Skin epidermis (tissue), 12 donors: ENCODE measurements around the gene NRAS.
"Not testable (repeated sequence)": the region's sequence is repeated elsewhere in the genome, so short reads cannot be mapped to it uniquely, and the experiment has no call there.

ENCODE experiments used
- H3K27ac ChIP-seq, 21 experiments: fragments of 200-600 bp; sonication (generic) in 11 of 21; one replicate each; pipeline ENCODE4 v1.5.0; 2020; ENCODE audit warnings: mild to moderate bottlenecking in 3 of 21, inconsistent platforms in 2 of 21, moderate library complexity in 2 of 21
- H3K4me3 ChIP-seq, 7 experiments: fragments of 200-600 bp; sonication (generic) in 2 of 7; one replicate each; pipeline ENCODE4 v1.5.0; 2020; ENCODE audit warnings: inconsistent platforms in 2 of 7, mild to moderate bottlenecking in 2 of 7, moderate library complexity in 1 of 7

Gene NRAS

DNA sequence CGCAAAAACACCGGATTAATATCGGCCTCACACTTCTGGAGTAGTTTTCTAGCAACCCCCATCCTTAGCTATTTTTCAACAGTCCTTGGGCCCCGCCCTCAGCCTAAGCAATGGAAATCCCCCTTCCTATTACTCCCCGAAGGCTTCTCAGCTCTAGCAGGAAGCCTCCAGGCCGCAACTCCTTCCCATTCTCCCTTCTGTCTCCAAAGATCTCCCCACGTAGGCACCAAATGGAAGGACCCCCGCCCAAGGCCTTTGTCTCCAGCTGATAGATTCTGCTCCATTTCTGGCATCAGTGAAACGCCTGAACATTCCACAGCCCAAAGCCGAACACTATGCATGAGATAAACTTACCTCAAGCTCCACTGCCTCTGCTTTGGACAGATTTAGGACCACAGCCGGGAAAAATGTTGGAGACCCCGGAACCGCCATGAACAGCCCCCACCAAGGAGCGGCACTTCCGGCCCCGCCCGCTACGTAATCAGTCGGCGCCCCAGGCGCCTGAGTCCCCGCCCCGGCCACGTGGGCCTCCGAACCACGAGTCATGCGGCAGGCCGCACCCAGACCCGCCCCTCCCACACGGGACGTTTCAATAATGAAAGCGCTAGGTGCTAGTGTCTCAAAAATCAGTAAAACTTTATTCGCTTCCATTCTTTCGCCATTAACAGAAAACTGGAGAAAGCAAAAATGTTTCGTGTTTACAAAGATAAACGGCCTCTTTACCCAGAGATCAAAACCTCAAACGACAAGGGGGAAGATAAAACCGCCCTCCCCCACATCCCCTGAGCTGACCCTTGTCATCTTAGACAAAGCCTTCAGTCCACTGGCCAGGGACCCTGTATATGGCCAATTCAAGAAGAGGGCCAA, at the start of gene NRAS:
TSS of gene NRAS (minus strand) at position 468 of the 867 bp plus-strand sequence. CDS start 611 bp downstream, outside the sequence.
- Histone ChIP-seq H3K4me3 (peak within 1 kb of the TSS; percentile 52 to 93 (median 74)), H3K27ac (peak within 1 kb of the TSS; percentile 85 to 99 (median 96))

DNA sequence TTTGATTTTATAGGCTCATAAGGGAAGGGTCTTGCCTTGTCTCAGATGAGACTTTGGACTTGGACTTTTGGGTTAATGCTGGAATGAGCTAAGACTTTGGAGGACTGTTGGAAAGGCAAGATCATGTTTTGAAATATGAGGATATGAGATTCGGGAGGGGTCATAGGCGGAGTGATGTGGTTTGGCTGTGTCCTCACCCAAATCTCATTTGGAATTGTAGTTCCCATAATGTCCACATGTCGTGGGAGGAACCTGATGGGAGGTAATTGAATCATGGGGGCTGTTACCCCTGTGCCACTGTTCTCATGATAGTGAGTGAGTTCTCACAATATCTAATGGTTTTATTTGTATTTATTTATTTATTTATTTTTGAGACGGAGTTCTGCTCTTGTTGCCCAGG, 48.1 kb upstream of the NRAS start:
- no peak overlapping the region for H3K27ac ChIP-seq
- H3K4me3 ChIP-seq = no peak overlapping the region

DNA sequence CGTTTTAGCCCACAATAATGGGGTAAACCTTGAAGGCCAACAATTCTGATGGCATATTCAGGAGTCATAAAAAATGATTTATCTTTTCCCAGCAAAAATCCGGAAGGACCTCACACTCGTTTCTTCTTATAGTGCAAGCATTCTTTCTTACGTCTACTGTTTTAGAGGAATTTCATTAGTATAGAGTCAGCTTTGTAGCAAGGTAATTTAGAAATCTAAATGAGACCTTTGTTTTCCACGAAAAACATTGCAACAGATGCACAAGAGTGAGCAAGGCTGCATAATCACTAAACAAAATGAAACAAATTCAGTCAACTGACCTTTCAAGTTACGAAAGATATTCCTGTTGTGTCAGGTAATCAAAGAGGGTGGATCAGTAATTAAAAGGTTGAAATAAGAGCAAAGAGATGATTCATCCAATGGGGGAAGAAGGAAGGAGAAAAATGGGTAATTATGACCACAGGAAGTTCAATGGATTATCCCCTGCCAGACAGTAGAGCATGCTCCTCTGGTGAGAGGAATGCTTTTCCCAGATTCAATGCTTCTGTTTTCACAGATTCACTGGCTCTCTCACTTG, 41.8 kb upstream of the NRAS start:
- peak overlapping the region; percentile 76 to 96 (median 89) for H3K4me3 ChIP-seq

DNA sequence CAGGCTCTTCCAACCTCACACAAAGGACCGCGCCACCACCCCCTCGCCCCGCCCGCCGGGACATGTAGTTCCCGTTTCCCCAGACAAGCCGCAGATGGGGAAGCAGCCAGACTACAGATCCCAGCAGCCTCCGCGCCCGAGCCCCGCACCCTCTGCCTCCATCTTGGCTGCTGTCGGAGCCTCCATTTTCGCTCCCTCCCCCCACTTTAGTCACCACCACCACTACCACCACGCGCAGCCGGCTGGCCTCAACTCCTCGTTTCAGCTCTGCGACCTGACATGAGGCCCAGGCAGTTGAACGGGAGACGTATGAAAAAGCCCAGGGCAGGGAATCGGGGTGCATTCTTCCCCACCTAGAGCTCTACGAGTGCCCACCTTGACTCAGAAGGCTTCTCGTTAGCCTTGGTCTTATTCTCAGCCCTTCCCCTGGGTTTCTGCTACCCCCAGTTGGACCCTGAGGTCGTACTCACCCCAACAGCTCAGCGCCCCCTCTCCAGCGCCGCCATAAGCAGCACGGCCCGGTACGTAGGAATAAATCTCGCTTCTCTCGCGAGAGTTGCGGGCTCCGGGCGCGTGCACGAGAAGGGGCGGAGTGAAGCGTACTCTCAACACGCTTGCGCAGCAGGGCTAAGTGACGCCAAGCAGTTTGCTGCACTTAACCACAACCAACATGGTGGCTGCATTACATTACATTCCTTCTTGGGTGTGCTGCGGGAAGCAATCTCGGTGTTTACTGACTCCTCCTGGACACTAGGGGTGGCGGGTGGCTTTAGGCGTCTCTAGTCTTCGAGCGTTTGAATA, 41.1 kb upstream of the NRAS start, which contains the start of gene CSDE1:
TSS of gene CSDE1 (minus strand) at position 530 of the 801 bp plus-strand sequence. CDS start 18,094 bp downstream, outside the sequence.
- H3K4me3 ChIP-seq = peak within 1 kb of the TSS; percentile 76 to 96 (median 89)
- H3K27ac ChIP-seq = peak within 1 kb of the TSS; percentile 96 to 100 (median 99)

More for the DNA sequence above, 41.8 kb upstream of the NRAS start:
- H3K27ac ChIP-seq = peak overlapping the region in 20 of 21 experiments; percentile 96 to 100 (median 99)

DNA sequence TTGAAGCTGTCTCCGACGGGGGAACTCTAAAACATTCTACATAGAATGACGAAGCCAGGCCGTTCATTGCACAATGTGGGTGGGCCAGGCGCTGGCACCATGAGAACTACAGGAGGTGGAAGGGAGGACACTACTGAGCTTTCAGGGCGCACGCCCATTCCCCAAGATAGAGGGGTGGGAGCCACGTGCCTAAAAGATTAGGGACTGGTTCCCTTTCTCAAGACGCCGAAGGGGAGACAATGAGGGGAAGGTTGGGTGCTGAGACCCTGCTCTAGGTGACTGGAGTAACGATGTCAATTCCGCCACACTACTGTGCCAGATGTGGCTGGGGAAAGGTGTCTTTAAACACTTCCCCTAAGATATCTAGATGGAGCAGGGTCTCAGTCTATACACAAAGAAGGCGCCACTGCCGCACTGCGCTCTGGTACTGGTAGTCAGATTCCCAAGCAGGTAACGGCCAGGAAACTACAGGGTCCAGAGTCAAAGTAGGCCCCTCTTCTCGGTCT, 40.4 kb upstream of the NRAS start:
- Histone ChIP-seq H3K4me3 (peak overlapping the region; percentile 76 to 96 (median 89)), H3K27ac (peak overlapping the region in 20 of 21 experiments; percentile 96 to 100 (median 99))

DNA sequence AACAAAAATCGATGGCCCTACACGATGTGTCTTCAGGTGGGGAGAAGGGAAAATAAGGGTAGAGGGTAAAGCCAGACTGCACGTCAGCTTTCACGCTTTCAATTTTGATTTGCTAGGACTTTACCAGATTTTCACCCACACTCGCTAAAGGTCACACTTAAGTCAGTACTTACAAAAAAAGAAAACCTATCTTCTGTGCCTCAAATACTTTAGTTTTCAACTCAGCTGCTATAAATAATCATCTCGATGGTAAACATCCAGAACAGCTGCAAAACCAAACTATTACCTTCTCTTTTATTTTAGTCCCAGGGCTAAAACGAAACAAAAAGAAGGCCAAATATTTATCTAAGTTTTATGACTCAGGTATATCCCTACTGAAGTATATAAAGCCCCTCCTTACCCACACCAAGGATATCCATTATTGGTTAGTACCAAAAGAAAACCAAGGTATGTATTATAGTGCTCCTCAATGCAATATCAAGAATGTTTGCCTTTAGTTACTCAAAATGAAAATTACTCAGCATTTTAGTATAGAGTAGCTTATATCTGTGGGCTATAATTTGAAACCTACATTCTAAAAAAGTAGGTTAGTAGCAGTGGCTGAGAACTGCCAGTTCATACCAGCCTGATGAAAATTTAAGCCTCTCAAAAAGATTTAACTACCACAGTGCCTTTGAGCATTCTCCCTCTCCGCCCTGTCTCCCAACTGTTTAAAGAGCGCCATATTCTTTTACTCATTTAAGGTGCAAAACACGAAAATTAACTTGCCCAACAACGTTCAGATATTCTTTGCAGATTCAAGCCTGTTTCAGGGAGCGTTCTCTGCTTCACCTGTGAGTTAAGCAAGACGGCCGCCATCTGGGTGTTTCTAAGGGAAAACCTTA, 39.7 kb upstream of the NRAS start:
- Histone ChIP-seq H3K27ac (peak overlapping the region in 19 of 21 experiments; percentile 96 to 100 (median 99)), H3K4me3 (peak overlapping the region; percentile 76 to 96 (median 89))

DNA sequence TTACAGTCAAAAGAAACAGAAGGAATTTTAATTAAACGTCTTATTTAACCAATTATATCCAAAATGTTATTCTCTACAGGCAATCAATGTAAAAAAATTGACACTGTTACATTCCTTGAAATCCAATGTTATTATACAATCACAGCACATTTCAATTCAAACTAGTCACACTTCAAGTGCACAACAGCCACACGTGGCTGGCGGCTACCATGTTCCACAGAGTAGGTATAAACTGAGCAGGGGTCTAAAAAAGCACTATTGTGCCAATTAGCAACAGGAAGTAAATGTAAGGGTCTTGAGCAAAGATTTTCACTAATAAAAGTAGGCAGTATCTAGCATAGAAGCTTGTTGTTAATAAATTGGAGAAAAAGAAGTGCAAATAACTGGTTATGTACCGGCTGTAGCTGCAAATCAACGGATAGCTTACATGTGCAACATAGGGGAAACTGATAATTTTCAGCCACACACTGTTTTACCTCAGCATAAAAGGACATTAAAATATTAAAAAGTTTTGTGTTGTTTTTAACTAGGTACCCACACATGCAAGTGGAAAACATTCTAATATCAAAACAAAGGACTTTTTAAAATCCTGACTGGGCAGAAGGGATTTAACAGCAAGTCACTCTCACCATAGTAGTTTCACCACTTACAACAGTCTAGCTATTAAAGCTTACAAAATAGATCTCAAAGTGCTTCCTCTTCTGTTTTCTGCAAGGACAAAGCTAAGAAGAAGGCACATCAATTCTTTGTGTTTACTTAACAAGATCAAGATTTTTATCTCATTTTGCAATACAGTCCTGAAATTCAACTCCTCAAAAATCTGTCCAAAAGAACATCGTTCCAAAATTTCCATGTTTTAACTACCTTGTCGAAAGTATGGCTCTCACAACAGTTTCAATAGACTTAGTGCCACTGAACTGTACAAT, 38.7 kb upstream of the NRAS start:
- H3K4me3 ChIP-seq = peak overlapping the region in 4 of 7 experiments; percentile 76 to 96 (median 89)
- peak overlapping the region in 5 of 21 experiments; percentile 19 to 100 (median 98) for H3K27ac ChIP-seq

DNA sequence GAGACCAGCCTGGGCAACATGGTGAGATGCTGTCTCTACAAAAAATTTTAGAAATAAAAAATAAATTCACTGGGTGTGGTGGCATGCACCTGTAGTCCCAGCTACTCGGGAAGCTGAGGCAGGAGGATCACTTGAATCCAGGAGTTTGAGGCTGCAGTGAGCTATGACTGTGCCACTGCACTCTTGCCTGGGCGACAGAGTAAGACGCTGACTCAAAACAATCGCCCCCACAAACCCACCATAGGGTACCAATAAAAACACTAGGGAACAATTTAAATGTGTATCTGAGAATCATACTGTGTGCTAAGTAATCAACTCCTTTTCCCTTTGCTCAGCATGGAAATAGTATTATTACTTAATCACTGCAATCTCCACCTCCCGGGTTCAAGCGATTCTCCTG, 37.1 kb upstream of the NRAS start:
- H3K4me3 ChIP-seq, H3K27ac ChIP-seq: not testable (repeated sequence)

DNA sequence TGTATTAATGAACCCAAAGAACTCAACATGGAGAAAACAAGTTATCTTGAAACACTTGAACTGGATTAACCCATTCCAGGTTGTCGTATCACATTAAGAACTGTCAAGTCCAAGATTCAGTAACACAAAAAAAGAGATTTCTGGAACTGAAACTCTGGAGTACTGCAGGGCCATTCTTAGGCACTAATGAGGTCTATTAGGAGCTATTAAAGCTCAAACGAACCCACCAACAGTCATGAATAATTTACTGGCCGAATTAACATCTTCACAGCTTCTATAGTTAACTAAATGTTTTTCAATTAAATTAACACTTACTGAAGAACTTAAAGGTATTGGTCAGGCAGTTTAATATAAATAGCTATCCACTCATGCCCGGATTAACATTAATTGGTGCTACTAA, 36.6 kb upstream of the NRAS start:
- Histone ChIP-seq H3K27ac (no peak overlapping the region), H3K4me3 (no peak overlapping the region)

DNA sequence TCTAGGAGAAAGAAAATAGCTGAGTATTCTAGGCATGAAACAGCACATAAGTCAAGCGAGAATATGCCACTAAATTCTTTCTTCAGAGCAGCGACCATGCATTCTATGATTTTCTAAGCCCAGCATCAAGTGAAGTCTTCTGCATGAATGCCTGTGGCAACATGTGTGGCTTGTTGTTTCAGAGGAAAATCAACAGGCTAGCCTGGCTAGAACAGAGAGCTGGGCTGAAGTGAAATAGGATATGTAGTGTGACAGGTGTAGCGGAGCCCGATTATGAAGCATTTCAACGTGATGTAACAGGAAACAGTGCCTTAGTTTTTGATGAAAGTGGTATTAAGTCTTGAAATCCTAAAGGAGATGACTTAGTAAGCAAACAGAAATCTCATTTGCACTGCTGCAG, 34.2 kb upstream of the NRAS start:
- Histone ChIP-seq H3K4me3 (no peak overlapping the region), H3K27ac (no peak overlapping the region)

DNA sequence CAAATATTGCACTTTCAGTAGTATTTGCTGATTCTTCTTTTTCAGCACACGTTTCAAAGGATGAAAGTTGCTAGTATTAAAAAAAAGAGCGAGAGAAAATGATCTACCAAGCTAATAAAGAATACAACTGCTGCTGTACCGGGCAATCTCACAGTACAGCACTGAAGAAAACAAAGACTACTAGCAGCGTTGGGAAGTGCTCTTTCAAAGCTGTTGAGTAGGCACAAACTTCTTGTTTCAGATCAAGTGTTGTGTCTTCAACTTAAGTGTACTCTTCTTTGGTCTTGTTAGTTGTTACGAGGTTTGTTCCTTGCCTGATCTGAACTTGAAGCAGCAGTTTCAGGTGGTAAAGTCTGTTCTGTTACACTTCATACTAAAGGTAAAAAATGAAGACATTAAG, 33.3 kb upstream of the NRAS start:
- Histone ChIP-seq H3K4me3 (no peak overlapping the region), H3K27ac (no peak overlapping the region)

DNA sequence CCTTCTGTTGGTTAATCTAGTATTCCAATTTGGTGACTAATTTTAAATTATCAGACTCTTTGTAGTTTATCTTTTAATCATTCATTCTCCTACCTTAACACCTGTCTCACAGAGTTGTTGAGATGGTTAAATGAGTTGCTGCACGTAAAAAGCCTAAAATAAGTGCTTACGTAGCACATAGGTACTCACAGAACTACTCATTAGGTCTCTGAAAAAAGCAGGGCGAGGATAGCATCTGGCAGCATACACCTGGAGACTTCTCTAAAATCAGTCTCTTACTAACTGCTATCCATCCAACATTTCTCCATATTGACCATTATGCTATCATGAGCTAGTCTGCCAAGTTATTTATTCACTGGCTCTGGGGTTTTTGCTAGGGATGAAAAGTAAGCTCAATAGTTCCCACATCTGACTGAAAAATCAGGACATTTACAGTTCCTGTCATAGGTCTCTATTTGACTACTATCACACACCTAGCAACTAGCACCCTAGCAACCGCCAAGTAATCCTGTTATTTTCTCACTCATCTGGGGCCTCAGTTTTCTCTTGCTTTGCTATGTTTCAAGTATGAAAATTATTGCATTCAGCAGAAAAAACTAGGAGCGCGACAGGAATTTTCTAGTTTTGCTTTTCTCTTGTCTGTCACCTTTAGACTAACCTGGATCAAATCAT, 30.0 kb upstream of the NRAS start:
- H3K4me3 ChIP-seq = no peak overlapping the region
- no peak overlapping the region for H3K27ac ChIP-seq

DNA sequence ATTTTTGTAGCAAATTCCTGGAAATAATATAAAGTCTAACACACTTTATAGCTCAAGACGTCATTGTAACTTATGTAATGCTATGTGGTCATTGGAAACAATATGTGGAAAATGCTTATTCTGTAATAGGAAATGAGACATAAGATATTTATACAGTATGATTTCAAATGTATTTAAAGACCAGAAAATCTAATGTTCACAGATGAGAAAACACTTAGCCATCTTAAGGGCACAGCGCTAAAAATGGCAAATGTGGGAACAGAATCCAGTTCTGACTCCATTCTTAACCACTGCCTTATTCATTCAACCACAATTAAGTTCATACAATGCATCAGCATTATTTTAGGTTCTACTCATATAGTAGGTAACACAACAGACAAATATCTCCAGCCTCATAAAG, 28.7 kb upstream of the NRAS start:
- H3K27ac ChIP-seq = no peak overlapping the region
- H3K4me3 ChIP-seq = no peak overlapping the region

DNA sequence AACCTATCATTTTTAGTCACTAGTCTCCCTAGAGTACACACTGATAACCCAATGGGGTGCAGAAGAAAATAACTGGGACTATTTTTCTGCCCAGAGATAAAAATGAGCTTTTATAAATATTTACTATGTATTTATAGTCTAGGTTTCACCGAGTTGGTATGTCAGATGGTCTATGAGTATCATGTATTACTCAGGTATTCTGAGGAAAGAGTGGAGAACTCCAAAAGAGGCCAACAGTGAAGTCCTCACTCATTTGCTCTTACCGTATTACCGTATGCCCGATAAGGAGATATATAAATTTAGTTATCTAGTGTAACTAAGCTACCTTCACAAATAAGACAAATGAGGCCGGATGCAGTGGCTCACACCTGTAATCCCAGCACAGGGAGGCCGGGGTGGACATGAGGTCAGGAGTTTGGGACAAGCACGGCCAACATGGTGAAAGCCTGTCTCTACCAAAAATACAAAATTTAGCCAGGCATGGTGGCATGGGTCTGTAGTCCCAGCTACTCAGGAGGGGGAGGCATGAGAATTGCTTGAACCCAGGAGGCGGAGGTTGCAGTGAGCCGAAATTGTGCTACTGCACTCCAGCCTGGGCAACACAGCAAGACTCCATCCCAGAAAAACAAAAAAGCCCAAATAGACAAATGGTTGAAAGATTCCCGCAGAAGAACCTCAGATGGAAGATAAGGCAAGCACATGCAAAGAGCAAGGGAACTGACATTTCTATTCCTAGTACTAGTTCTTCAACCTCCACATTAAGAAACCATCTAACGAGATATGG, 25.6 kb upstream of the NRAS start:
- Histone ChIP-seq H3K4me3 (no peak overlapping the region), H3K27ac (no peak overlapping the region)

DNA sequence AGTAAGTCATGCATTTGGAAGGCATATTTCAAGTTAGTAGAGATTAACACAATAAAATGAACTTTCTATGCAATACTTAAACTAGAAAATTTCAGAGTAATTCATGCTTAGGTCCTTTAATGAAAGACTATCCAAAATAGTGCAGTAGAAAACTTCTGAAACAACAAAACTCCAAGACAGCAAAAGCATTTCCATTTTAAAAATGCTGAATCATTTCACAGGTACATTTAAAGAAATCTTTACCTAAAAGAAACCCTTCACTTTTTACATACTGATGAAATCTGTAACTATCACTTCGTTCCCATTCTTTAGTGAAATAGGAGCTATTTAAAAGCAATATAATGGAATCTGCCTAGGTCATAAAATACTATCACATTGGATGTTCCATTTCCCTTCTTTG, 23.8 kb upstream of the NRAS start:
- Histone ChIP-seq H3K27ac (no peak overlapping the region), H3K4me3 (no peak overlapping the region)

DNA sequence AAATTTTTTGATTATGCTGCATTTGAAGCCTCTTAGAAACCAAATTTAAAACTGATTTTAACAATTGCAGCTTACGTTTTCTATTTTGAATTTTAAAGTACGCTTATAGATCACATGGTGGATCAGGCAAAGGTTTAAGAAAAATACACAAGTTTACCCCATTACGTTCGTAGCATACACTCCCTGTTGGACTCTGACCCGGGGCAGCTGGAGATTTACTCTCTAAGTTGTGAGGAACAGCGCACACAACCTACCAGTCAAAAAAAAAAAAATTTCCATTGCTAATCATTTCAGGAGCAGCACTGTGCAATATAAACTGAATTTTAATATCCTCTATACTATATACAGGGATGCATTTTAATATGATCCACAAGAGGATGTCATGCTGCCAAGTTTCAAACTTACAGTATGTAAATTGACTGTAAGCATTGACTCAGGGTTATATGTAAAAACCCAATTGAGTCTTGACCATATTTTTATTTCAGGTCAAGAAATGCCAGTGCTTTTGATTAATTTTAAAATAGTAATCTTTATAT, 20.8 kb upstream of the NRAS start:
- Histone ChIP-seq H3K4me3 (no peak overlapping the region), H3K27ac (no peak overlapping the region)
